IPS DF 6.9 (cell line): ENCODE measurements around the gene CRYBA4.
A peak's percentile ranks its signal among the peaks of the same experiment; 100 is the strongest.

ENCODE experiments used
- DNase-seq: peaks from one replicate; pipeline ENCODE4 v3.0.0-alpha.2; 2013; ENCODE audit warnings: low read depth, low spot score
- H3K27ac ChIP-seq: one replicate; pipeline ENCODE4 v1.5.1; 2013; ENCODE audit warnings: low read length, control low read depth
- H3K27me3 ChIP-seq: 2 replicates; pipeline ENCODE4 v1.6.1; 2013; ENCODE audit warnings: mild to moderate bottlenecking, low read length; ENCODE audit not compliant: control insufficient read depth, insufficient read depth
- H3K36me3 ChIP-seq: 2 replicates; pipeline ENCODE4 v1.6.1; 2013; ENCODE audit warnings: low read length; ENCODE audit not compliant: control insufficient read depth, insufficient read depth
- H3K4me1 ChIP-seq: 2 replicates; pipeline ENCODE4 v1.6.1; 2013; ENCODE audit warnings: low read length; ENCODE audit not compliant: control insufficient read depth, insufficient read depth
- H3K4me3 ChIP-seq: 2 replicates; pipeline ENCODE4 v1.5.1; 2013; ENCODE audit warnings: mild to moderate bottlenecking, low read length
- H3K9me3 ChIP-seq: 2 replicates; pipeline ENCODE4 v1.6.1; 2013; ENCODE audit warnings: low read length, inconsistent platforms; ENCODE audit not compliant: control insufficient read depth, insufficient read depth
- WGBS: extraction: QIAGEN DNeasy Blood & Tissue Kit; methylation state at CpG from one replicate; pipeline ENCODE4 v1.1.7; 2013; ENCODE audit warnings: mixed read lengths, missing lambda C conversion rate; ENCODE audit not compliant: insufficient read length, insufficient coverage; 5-methylcytosine and 5-hydroxymethylcytosine counted together

Gene CRYBA4

GRCh38 chr22:26660356-26660755 lies 38.6 kb downstream of the CRYBA4 start:
- no peaks in the 10 kb centered on the region for H3K9me3 ChIP-seq
- no CpG with 5 or more reads among the region's 6 CpGs for WGBS
- peaks cover 1% of the 10 kb centered on the region; the same call in 1 of the 2 replicates for H3K4me1 ChIP-seq
- H3K36me3 ChIP-seq = no peaks in the 10 kb centered on the region; the same call in 1 of the 2 replicates
- H3K27ac ChIP-seq = no peak overlapping the region
- no peaks in the 10 kb centered on the region; the same call in 1 of the 2 replicates for H3K27me3 ChIP-seq
- DNase-seq = no peak
- no peak overlapping the region for H3K4me3 ChIP-seq

- no peaks in the 10 kb centered on the region; the same call in 1 of the 2 replicates for H3K27me3 ChIP-seq
- H3K36me3 ChIP-seq = peaks cover 2% of the 10 kb centered on the region; the same call in 1 of the 2 replicates
- H3K27ac ChIP-seq = no peak overlapping the region
- no peaks in the 10 kb centered on the region for H3K9me3 ChIP-seq
- DNase-seq = no peak
- WGBS = no CpG with 5 or more reads among the region's 7 CpGs
- H3K4me1 ChIP-seq = peaks cover 1% of the 10 kb centered on the region; the same call in 1 of the 2 replicates
- H3K4me3 ChIP-seq = no peak overlapping the region
Measured at GRCh38 chr22:26660961-26661578, 39.3 kb downstream of the CRYBA4 start.

- WGBS = no CpG with 5 or more reads among the region's 2 CpGs
- DNase-seq = no peak
- no peaks in the 10 kb centered on the region for H3K9me3 ChIP-seq
- peaks cover 1% of the 10 kb centered on the region; the same call in 1 of the 2 replicates for H3K4me1 ChIP-seq
- no peaks in the 10 kb centered on the region; the same call in 1 of the 2 replicates for H3K27me3 ChIP-seq
- no peak overlapping the region for H3K27ac ChIP-seq
- no peak overlapping the region for H3K4me3 ChIP-seq
- H3K36me3 ChIP-seq = peaks cover 8% of the 10 kb centered on the region
Measured at GRCh38 chr22:26662160-26662559, 40.4 kb downstream of the CRYBA4 start.

- no peak overlapping the region for H3K4me3 ChIP-seq
- H3K27ac ChIP-seq = no peak overlapping the region
- H3K4me1 ChIP-seq = peaks cover 1% of the 10 kb centered on the region; the same call in 1 of the 2 replicates
- H3K36me3 ChIP-seq = peaks cover 13% of the 10 kb centered on the region
- H3K9me3 ChIP-seq = no peaks in the 10 kb centered on the region
- no peak for DNase-seq
- no CpG with 5 or more reads among the region's 9 CpGs for WGBS
- H3K27me3 ChIP-seq = no peaks in the 10 kb centered on the region
Measured at GRCh38 chr22:26663374-26663923, 41.7 kb downstream of the CRYBA4 start.

GRCh38 chr22:26665813-26666231 lies 44.1 kb downstream of the CRYBA4 start:
- no peak overlapping the region for H3K4me3 ChIP-seq

GRCh38 chr22:26667140-26667539 lies 45.4 kb downstream of the CRYBA4 start:
- H3K4me1 ChIP-seq = peaks cover under 1% of the 10 kb centered on the region; the same call in 1 of the 2 replicates
- no peak for DNase-seq

More at GRCh38 chr22:26665813-26666231, 44.1 kb downstream of the CRYBA4 start:
- Histone ChIP-seq H3K36me3 (peaks cover 13% of the 10 kb centered on the region), H3K27ac (no peak overlapping the region), H3K27me3 (no peaks in the 10 kb centered on the region), H3K9me3 (no peaks in the 10 kb centered on the region), H3K4me1 (no peaks in the 10 kb centered on the region)
- no peak for DNase-seq
- no CpG with 5 or more reads among the region's 4 CpGs for WGBS

GRCh38 chr22:26669060-26669481 lies 47.3 kb downstream of the CRYBA4 start:
- Histone ChIP-seq H3K36me3 (peaks cover 13% of the 10 kb centered on the region), H3K27me3 (no peaks in the 10 kb centered on the region), H3K9me3 (no peaks in the 10 kb centered on the region), H3K27ac (no peak overlapping the region), H3K4me1 (peaks cover 6% of the 10 kb centered on the region; the same call in 1 of the 2 replicates), H3K4me3 (no peak overlapping the region)
- WGBS = no CpG with 5 or more reads among the region's 2 CpGs
- DNase-seq = peak; percentile 57

More at GRCh38 chr22:26667140-26667539, 45.4 kb downstream of the CRYBA4 start:
- peaks cover 13% of the 10 kb centered on the region for H3K36me3 ChIP-seq
- H3K27ac ChIP-seq = no peak overlapping the region
- no peaks in the 10 kb centered on the region for H3K27me3 ChIP-seq
- H3K4me3 ChIP-seq = no peak overlapping the region
- H3K9me3 ChIP-seq = no peaks in the 10 kb centered on the region
- no CpG with 5 or more reads among the region's 13 CpGs for WGBS

GRCh38 chr22:26670459-26670858 lies 48.7 kb downstream of the CRYBA4 start:
- no peaks in the 10 kb centered on the region for H3K9me3 ChIP-seq
- H3K27ac ChIP-seq = no peak overlapping the region
- no CpG with 5 or more reads among the region's 4 CpGs for WGBS
- H3K27me3 ChIP-seq = no peaks in the 10 kb centered on the region
- H3K4me3 ChIP-seq = no peak overlapping the region
- peaks cover 13% of the 10 kb centered on the region for H3K36me3 ChIP-seq
- H3K4me1 ChIP-seq = peaks cover 6% of the 10 kb centered on the region; the same call in 1 of the 2 replicates
- DNase-seq = no peak

- no peaks in the 10 kb centered on the region for H3K9me3 ChIP-seq
- peaks cover 6% of the 10 kb centered on the region; the same call in 1 of the 2 replicates for H3K4me1 ChIP-seq
- no peak overlapping the region for H3K27ac ChIP-seq
- no CpG with 5 or more reads among the region's 15 CpGs for WGBS
- H3K27me3 ChIP-seq = no peaks in the 10 kb centered on the region
- no peak overlapping the region for H3K4me3 ChIP-seq
- DNase-seq = no peak
- H3K36me3 ChIP-seq = peaks cover 7% of the 10 kb centered on the region
Measured at GRCh38 chr22:26671317-26672059, 49.7 kb downstream of the CRYBA4 start.

DNA sequence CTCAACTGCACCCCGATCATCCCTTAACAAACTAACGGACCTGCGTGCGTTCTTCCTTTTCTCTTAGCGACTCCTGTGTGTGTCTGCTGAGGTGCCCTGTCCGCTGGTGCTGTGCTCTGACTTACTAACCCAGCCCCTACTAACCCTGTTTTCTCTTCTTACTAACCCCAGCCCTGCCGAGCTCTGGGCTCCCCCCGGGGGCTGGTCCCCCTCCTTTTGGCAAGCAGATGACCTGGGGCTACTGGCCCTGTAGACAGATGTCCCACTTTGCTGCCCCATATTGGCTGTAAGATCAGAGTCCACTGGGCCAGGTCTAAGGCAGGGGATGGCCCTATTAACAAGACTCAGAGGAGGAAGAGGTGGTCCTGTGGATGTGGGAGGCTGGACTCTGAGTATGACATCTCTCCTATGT lies 50.3 kb downstream of the CRYBA4 start:
- Histone ChIP-seq H3K4me3 (no peak overlapping the region), H3K36me3 (peaks cover 6% of the 10 kb centered on the region), H3K27me3 (no peaks in the 10 kb centered on the region), H3K27ac (no peak overlapping the region), H3K9me3 (no peaks in the 10 kb centered on the region), H3K4me1 (peaks cover 6% of the 10 kb centered on the region; the same call in 1 of the 2 replicates)
- WGBS = no CpG with 5 or more reads among the region's 8 CpGs
- no peak for DNase-seq
